ENCODE results near the gene C17orf100. TPM values are rescaled to one million over a fixed set of nuclear protein-coding genes. Genes with fewer than 3 reads are reported as not detected.

Gene C17orf100
- total and polyA plus RNA-seq, 10 of the 15 experiments (the other 5 are each of a cell fraction or from before 2014, with no cell fraction given), result 0.84 to 4.7 (median 1.8) TPM

DNA sequence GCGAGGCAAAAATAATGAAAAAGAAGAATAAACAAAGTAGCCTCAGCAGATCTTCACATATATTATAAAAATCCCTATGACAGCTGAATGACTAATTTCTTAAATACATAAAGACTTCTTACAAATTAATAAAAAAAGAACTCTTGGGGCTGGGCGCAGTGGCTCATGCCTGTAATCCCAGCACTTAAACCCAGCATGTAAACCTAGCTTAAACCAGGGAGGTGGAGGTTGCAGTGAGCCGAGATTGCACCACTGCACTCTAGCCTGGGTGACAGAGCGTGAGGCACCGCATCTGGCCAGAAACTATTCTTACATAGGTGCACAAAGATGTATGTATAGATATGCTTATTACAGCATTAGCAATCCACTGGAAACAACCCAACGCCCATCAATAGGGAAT, 27.7 kb downstream of the C17orf100 start (continued):
- TF ChIP-seq PBX3 (IDR thresholded peaks at IDR 0.05; ENCODE audit: insufficient replicate concordance, low read depth, low read length) (no peak), JUNB (IDR thresholded peaks at IDR 0.05) (no peak), HDAC6 (IDR thresholded peaks at IDR 0.05; ENCODE audit: unreplicated experiment) (no peak)

- Histone ChIP-seq H3K79me2 (ENCODE audit: control insufficient read depth, insufficient read depth, low read length) (no peaks in the 10 kb centered on the region), H3K36me3 (ENCODE audit: control insufficient read depth in 2 of 2, insufficient read depth in 2 of 2, low read length in 1 of 2) (no peaks in the 10 kb centered on the region), H3K4me2 (ENCODE audit: control insufficient read depth, insufficient read depth) (no peak overlapping the region), H2AFZ (ENCODE audit: control insufficient read depth, low read depth, low read length) (no peak overlapping the region), H4K20me1 (ENCODE audit: control insufficient read depth, insufficient read depth) (no peaks in the 10 kb centered on the region), H3K9ac (ENCODE audit: control insufficient read depth, insufficient read depth, low read length) (no peak overlapping the region), H3K27ac (ENCODE audit: control insufficient read depth, insufficient read depth) (no peak overlapping the region), H3K4me3 (no peak overlapping the region), H3K4me1 (ENCODE audit: control insufficient read depth, insufficient read depth, low read length) (peaks cover 4% of the 10 kb centered on the region; the same call in 1 of the 2 replicates), H3K9me3 (replicated peaks; ENCODE audit: control insufficient read depth, insufficient read depth, low read length) (no peaks in the 10 kb centered on the region), H3K27me3 (replicated peaks in 1 of 2; ENCODE audit: control insufficient read depth in 2 of 2, insufficient read depth in 2 of 2, low read length in 1 of 2) (peaks cover 0 to 2% of the 10 kb centered on the region in 2 experiments; a peak in 3 of 4 replicates)
- CTCF ChIA-PET, result interaction anchor here (0.6 kb wide), 1 partner anchor 161 kb away, joined by 3 read pairs; no protein-coding TSS in a partner anchor
- in situ Hi-C loops (cut with MboI) (no loop called here), intact Hi-C loops (cut with micrococcal nuclease; ENCODE audit: unreplicated experiment) (no loop called here)
- SMC1A ChIA-PET (ENCODE audit: uncharacterized antibody, unreplicated experiment), result no interaction called here
- ATAC-seq (no peak), FAIRE-seq (no peak), DNase-seq (ENCODE audit: low read depth, low spot score) (no peak)
- POLR2A ChIA-PET, result no interaction called here
- BruUV-seq (replicated peaks), result no TSS peak
- RAD21 ChIA-PET (ENCODE audit: unreplicated experiment), result no interaction called here
- WGBS (ENCODE audit: insufficient coverage, insufficient replicate concordance, low lambda C conversion rate, missing lambda C conversion rate), result 51% methylated on average over 4 of the region's 4 CpGs
- TF ChIP-seq EZH2 (IDR thresholded peaks at IDR 0.05; ENCODE audit: borderline replicate concordance, control insufficient read depth, low read depth, low read length) (no peak), USF1 (IDR thresholded peaks at IDR 0.05; ENCODE audit: borderline replicate concordance, extremely low read length, insufficient read depth, low read depth, low read length) (no peak), ZZZ3 (IDR thresholded peaks at IDR 0.05; ENCODE audit: control insufficient read depth, insufficient read length, low read depth) (no peak), CREM (IDR thresholded peaks at IDR 0.05; ENCODE audit: low read depth) (no peak), POU2F2 (IDR thresholded peaks at IDR 0.05; ENCODE audit: borderline replicate concordance, low read depth, low read length) (no peak), SPI1 (IDR thresholded peaks at IDR 0.05; ENCODE audit: borderline replicate concordance, insufficient read depth, low read depth, low read length) (no peak), BMI1 (IDR thresholded peaks at IDR 0.05; ENCODE audit: borderline replicate concordance) (no peak), RUNX3 (IDR thresholded peaks at IDR 0.05; ENCODE audit: low read length) (no peak), SREBF1 (IDR thresholded peaks at IDR 0.05; ENCODE audit: low read length) (no peak), CREB1 (IDR thresholded peaks at IDR 0.05; ENCODE audit: low read depth) (no peak), NBN (IDR thresholded peaks at IDR 0.05) (no peak), SIN3A (IDR thresholded peaks at IDR 0.05; ENCODE audit: low read depth, low read length) (no peak), POLR2A (IDR thresholded peaks at IDR 0.05; ENCODE audit: low read depth, low read length) (no peak), SMAD5 (IDR thresholded peaks at IDR 0.05; ENCODE audit: low read depth) (no peak), HCFC1 (IDR thresholded peaks at IDR 0.05; ENCODE audit: low read length) (no peak)
- TF ChIP-seq, protein P1, sequence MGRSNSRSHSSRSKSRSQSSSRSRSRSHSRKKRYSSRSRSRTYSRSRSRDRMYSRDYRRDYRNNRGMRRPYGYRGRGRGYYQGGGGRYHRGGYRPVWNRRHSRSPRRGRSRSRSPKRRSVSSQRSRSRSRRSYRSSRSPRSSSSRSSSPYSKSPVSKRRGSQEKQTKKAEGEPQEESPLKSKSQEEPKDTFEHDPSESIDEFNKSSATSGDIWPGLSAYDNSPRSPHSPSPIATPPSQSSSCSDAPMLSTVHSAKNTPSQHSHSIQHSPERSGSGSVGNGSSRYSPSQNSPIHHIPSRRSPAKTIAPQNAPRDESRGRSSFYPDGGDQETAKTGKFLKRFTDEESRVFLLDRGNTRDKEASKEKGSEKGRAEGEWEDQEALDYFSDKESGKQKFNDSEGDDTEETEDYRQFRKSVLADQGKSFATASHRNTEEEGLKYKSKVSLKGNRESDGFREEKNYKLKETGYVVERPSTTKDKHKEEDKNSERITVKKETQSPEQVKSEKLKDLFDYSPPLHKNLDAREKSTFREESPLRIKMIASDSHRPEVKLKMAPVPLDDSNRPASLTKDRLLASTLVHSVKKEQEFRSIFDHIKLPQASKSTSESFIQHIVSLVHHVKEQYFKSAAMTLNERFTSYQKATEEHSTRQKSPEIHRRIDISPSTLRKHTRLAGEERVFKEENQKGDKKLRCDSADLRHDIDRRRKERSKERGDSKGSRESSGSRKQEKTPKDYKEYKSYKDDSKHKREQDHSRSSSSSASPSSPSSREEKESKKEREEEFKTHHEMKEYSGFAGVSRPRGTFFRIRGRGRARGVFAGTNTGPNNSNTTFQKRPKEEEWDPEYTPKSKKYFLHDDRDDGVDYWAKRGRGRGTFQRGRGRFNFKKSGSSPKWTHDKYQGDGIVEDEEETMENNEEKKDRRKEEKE (IDR thresholded peaks at IDR 0.05), result no peak
Measured at GRCh38 chr17:6681176-6681575, 29.6 kb downstream of the C17orf100 start.
